OCI-LY7 (cell line): ENCODE data around the gene PNO1.

ENCODE experiments used
- EZH2phosphoT487 ChIP-seq: fragments of 200-600 bp; sonication (generic); IDR thresholded peaks from 2 replicates; pipeline ENCODE4 v1.6.1; 2018; ENCODE audit warnings: low read depth, borderline replicate concordance, mild to moderate bottlenecking, mixed run types, antibody characterized with exemption, low read length, moderate library complexity, mixed read lengths
- TF ChIP-seq, protein P1 (sequence below): fragments of 200-600 bp; sonication (generic); conservative IDR thresholded peaks from 2 replicates; pipeline ENCODE4 v1.5.1; 2014; ENCODE audit warnings: mild to moderate bottlenecking, antibody characterized with exemption, low read length, moderate library complexity, mixed read lengths

DNA sequence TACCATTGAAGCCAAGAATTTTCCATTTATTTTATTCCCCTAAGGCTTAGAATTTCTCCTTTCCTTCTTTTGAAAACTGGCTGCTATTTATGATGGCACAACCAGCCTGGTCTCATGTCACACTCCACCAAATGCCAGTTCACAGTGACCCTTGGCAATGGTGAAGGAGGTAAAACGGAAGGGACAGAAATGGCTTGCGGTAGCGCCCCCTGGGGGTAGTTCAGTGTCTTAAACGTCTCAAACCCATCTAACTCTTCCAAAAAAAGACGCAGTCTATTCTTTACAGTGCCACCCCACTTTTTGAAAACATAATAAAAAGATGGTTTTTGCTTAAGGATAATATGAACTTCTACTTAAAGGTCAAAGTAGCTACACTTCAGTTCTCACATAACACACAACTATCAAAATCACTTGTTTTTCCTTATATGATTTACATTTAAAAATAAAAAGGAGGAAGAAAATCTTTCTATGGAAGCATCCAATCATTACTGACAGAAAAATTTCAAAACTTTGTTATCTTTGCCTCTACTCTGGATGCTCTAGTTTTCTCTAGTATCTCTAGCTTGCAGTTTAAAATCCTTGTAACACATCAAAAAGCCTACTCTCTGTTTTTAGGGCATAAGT, 28.0 kb downstream of the PNO1 start:
- TF ChIP-seq, protein P1, sequence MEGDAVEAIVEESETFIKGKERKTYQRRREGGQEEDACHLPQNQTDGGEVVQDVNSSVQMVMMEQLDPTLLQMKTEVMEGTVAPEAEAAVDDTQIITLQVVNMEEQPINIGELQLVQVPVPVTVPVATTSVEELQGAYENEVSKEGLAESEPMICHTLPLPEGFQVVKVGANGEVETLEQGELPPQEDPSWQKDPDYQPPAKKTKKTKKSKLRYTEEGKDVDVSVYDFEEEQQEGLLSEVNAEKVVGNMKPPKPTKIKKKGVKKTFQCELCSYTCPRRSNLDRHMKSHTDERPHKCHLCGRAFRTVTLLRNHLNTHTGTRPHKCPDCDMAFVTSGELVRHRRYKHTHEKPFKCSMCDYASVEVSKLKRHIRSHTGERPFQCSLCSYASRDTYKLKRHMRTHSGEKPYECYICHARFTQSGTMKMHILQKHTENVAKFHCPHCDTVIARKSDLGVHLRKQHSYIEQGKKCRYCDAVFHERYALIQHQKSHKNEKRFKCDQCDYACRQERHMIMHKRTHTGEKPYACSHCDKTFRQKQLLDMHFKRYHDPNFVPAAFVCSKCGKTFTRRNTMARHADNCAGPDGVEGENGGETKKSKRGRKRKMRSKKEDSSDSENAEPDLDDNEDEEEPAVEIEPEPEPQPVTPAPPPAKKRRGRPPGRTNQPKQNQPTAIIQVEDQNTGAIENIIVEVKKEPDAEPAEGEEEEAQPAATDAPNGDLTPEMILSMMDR: peak; percentile 98
- TF ChIP-seq EZH2phosphoT487: no peak
